COLO668 (cell line): ENCODE measurements around the gene TCOF1.

Source experiments
- DNase-seq: peaks from one replicate; lab custom pipeline; 2025; ENCODE audit not compliant: unreplicated experiment; lab: John Stamatoyannopoulos, UW

TCOF1 gene

DNA sequence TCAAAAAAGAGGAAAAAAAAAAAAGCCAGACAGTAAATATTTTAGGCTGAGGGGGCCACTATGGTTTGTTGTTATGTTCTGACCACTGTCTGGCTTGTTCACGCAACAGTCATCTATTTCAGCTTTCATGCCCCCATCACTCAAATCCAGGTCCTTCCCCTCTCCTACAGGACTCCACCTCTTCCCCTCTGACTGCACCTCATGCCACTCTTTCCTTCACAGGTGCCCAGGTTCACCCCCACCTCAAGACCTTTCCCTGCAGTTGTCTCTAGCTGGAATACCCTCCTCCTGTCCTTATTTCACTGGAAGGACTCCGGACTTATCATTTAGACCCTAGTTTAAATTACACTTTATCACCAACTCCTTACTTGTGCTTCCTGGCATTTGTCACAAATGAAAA lies 88.6 kb downstream of the TCOF1 start:
- no peak for DNase-seq

DNA sequence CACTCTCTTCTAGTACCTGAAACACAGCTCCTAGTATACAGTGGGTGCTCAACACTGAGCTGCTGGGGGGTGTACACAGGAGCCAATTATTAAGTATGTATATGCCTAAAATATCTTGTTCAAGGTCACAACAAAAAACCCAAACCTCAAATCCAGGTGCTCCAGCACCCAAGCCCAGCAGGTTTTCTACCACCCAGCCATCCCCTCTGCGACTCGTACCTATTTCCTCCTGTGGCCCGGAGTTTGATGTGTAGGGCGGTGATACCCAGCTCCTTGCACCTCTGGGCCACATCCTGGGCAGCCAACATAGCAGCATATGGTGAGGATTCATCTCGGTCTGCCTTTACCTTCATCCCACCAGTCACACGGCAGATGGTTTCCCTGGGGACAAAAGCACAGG lies 89.1 kb downstream of the TCOF1 start:
- no peak for DNase-seq

GRCh38 chr5:150447188-150447587 lies 89.7 kb downstream of the TCOF1 start:
- DNase-seq: no peak

- no peak for DNase-seq
Measured at GRCh38 chr5:150448334-150448733, 90.8 kb downstream of the TCOF1 start.

DNA sequence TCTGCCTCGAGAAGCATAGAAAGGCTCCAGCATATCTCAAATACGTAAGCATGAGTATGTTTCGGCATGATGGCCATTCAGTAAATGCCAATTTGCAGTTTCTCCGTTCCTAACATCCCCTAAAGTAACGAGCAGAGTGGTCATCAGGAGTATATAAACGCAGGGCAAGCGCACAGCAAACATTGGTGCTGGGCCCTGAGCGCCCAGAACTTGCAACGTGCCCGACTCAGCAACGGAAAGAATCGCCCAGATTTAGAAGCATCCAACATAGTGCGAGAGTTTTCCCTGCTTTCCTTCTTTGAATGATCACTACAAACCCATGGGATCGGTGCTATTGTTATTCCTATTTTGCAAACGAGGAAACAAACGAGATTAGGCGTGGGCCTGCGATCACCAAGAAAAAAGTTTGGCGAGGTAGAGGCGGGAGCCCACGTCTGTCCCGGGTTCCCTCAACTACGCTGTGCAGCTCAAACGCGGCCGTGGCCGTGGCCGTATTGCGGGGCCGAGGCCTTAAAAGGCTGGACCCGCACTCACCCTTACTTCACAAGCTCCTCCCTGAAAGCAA lies 91.5 kb downstream of the TCOF1 start:
- peak; percentile 41 for DNase-seq
